Fibroblast of lung (primary cell): ENCODE results near the gene CCDC127.

Experiments
- CTCF ChIP-seq, 2 donors: IDR thresholded peaks in 1 of 2; conservative IDR thresholded peaks in 1 of 2; 1 replicate in 1 of 2; 2 replicates in 1 of 2; pipeline ENCODE4 v1.5.1; 2011 to 2012; ENCODE audit warnings: low read length in 2 of 2, control low read depth in 1 of 2, inconsistent platforms in 1 of 2, low read depth in 1 of 2, mild to moderate bottlenecking in 1 of 2
- EZH2 ChIP-seq: IDR thresholded peaks from 2 replicates; pipeline ENCODE4 v1.5.1; 2012; ENCODE audit warnings: low read length, control low read depth, mild to moderate bottlenecking; ENCODE audit errors: missing control alignments

DNA sequence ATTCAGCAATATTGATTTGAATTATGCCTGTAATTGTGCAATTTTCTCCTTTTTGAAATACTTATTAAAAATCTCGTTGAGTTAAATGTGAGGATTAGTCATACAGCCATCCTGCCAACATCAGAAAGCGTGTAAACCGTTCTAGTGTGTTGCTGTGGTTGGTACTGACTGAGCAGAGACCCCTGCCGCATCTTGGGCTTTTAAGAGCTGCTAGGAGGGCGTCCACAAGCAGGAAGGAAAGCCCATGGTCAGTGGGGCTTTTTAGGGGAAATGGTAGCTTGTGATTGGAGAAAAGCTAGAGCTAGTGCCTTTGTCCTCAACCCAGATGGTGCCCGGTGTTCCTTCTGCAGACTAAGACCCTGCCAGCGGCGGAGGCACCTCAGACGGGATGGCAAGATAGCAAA, 1.5 kb upstream of the CCDC127 start:
- TF ChIP-seq EZH2 (no peak), CTCF (conservative IDR thresholded peaks at IDR 0.05 in 1 of 2, IDR thresholded peaks at IDR 0.05 in 1 of 2; ENCODE audit: low read depth in 1 of 2, low read length in 2 of 2) (no peak)
